ENCODE measurements around the gene RPP25L.
"Not testable (repeated sequence)": the region's sequence is repeated elsewhere in the genome, so short reads cannot be mapped to it uniquely, and the experiment has no call there.

RPP25L gene, protein sequence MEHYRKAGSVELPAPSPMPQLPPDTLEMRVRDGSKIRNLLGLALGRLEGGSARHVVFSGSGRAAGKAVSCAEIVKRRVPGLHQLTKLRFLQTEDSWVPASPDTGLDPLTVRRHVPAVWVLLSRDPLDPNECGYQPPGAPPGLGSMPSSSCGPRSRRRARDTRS

DNA sequence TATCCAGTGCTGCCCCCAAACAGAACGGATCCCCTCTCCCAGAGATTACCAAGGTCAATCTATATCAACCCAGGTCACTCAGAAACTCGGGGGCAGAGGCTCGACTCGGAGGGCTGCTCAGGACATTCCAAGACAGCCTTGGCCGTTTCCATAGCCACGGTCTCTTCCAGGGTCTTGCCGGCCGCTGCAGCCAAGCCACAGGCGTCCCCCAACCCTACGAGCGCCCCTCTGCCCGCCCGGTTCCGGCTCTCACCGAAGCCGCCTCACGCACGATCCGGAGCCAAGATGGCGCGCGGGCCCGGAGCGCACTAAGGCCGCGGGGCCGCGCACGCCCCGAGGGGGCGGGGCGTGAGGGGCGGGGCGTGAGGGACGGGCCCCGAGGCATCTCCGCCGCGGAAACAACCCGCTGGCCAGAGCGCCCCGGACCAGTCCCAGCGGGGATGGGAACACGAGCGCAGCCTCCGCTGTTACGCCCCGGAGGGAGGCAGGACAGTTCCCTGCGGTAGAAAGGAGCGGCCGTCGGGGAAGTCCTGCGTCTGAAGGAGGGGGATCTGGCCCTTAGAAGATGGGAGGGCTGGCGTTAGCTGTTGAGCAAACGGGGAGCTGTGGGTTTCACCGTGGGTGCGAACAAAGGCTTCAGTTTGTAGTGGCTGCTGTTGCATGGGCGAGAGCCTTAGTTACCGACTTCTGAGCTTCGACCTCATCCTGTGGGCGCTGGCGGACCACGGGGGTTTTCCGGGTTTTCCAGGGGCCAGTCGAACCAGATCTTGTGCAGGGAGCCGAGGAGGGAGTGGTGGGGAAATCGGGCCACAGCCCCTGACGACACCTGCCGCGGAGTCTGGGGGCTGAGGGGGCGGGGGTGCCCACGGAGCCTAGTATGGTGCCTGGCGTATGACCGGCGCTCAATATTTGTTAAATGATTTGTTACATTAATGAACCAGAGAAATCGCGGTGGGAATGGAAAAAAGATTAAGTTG is at the start of gene RPP25L:
RPP25L (minus strand) TSS at position 287 of the 977 bp plus-strand sequence. CDS start 801 bp downstream, outside the sequence.
- DNase-seq, result peak; percentile 90

DNA sequence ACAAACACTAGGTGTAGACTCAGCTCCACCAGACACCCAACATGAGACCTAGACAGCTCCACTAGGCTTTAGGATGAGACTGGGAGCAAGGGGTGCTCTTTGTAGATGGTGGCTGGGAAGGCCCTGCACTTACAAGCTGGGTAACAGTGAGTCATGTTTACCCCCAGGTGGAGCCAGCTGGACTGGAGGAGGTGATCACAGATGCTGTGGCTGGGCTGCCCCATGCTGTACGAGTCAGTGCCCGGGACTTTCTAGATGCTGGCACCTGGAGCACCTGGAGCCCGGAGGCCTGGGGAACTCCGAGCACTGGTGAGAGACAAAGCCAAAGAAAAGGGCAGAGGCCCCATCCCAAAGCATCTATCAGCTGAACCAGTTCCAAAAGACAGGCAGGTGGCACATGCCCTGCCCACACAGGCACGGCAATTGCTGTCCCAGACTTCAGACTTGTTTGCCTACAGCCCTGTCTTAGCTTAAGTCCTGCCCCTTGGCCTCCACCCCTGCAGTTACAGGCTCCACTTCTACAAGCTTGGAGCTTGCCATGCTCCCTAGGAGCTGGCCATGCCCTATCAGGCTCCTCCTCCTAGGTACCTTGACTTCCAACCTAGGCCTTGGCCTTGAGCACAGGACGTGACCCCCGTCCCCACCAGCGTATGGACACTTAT is 47.8 kb upstream of the RPP25L start:
- DNase-seq, result no peak

DNA sequence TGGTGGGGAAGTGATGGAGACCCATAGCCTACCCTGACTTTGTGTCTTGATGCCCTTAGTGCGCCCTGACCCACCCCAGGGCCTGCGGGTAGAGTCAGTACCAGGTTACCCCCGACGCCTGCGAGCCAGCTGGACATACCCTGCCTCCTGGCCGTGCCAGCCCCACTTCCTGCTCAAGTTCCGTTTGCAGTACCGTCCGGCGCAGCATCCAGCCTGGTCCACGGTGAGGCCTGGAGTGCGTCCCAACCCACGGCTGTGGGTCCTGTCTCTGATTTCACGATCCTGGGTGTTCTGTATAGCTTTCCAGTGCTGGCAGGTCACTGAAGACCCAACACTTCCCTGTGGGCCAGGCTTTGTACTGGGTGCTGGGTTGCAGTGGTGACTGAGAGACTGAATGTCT is 46.6 kb upstream of the RPP25L start:
- no peak for DNase-seq

DNA sequence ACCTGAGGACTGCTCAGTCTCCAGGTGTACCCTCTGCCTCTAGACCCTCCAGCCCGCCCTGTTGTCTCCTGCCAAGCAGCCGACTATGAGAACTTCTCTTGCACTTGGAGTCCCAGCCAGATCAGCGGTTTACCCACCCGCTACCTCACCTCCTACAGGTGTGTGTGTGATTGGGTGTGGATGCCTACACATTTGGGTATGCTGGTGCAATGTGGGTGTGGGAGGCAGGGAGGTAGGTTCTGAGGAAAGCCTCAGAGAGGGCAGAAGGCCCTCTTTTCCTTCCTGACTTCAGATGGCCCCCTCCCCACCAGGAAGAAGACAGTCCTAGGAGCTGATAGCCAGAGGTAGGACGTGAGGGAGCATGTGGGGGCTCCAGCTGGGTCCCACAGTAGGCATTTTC is 45.1 kb upstream of the RPP25L start:
- no peak for DNase-seq

DNA sequence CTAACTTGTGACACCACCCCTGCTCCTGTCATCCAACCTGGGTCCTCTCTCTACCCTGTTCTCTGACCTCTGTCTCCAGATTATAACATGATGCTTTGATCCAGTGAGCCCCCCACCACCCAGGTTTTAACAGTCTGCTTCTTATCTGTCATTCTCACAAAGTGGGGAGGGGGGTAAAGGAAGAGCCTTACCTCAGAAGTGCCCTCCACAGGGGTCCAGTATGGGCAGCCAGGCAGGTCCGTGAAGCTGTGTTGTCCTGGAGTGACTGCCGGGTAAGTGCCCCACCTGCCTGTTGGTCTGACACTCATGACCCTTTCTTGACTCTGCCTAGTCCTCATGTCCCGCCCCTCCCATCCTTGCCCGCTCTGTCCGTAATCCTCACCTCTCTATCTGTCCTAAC is 43.5 kb upstream of the RPP25L start:
- DNase-seq, result no peak

DNA sequence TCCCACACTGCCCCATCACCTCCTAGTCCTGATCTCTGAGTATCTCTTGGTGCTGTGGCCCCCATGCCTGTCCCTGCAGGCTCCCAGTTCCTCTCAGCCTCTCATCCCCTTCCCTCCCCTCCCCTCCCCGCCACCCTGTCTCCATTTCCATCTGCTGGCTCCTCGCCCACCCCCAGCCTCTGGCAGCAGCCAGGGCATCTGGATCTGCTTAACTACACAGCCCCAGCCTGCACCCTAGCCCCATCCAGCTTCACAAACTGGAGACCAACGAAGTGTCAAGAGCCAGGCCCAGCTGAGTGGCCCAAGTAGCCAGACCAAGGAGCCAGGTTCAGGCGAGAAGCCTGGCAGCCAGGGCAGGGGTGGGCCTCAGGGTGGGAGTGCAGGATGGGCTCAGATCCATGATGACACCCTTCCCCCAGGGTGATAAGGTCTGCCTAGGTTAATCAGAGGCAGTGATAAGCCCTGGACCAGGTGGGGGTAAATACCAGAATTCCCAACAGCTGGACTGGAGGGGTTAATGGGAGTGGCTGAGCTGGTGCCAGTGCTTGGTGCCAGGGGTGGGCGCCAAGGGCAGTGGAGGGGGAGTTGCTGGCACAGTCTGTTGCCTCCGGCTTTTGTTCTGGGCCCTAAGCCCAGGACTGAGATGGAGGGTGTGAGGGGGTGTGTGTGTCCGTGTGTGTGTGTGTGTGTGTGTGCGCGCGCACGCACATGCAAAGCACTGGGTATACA is 42.6 kb upstream of the RPP25L start:
- DNase-seq, result no peak

DNA sequence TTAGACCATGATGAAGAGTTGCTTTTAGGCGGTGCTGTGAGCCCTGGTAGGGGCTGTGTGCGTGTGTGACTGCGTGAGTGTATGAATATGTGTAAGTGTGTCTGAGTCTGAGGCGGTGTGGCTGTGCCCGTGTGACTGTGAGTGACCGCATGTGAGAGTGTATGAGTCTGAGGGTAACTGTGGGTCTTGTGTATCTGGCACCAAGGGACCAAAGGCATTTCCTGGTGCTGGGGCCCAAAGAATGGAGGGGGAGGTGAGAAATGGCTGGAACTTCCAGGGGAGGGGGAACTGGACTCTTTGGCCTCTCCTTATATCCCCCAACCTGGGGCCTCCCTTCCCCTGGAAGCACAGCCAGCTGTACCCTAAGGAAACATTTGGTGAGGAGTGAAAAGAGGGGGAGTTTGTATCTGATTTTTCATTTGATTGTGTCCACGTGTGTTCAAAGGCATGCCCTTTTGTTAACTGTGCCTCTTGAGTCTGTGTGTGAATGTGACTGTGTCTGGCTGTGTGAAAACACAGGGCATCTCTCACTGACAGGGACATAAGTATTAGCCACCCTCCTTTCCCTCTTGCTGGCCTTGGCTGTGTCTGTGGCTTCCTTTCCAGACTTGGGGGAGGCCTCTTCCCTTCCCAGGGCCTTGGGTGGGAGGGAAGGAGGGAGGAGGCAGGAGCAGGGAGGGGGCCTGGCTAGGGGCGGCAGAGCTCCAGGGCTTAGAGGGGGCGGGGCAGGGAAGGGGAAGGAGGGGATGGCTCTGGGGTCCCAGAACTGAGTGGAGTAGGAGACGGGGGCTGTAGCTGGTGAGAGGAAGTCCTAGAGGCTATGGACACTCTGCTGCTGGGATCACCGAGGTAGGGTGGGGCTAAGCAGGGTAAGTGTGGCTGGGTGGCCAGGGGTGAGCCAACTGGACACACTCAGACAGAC is 41.5 kb upstream of the RPP25L start:
- DNase-seq, result no peak

DNA sequence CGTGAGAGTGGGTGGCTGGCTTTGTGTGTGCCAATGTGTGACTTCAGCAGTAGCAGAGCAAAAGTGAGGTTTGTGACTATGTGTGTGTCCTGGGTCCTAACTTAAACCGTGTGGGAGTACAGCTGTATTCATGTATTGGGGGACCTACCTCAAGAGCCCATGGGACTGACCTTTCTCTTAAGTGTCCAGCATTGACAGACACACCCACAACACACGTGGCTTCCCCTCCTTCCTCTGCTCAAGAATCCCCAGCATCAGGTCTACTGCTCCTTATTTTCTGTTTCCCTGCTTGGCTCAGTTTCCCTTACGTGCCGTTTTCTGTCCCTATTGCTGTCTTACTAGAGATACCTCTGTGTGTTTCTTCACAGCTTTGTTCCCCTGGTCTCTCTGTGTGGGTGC is 40.7 kb upstream of the RPP25L start:
- no peak for DNase-seq

DNA sequence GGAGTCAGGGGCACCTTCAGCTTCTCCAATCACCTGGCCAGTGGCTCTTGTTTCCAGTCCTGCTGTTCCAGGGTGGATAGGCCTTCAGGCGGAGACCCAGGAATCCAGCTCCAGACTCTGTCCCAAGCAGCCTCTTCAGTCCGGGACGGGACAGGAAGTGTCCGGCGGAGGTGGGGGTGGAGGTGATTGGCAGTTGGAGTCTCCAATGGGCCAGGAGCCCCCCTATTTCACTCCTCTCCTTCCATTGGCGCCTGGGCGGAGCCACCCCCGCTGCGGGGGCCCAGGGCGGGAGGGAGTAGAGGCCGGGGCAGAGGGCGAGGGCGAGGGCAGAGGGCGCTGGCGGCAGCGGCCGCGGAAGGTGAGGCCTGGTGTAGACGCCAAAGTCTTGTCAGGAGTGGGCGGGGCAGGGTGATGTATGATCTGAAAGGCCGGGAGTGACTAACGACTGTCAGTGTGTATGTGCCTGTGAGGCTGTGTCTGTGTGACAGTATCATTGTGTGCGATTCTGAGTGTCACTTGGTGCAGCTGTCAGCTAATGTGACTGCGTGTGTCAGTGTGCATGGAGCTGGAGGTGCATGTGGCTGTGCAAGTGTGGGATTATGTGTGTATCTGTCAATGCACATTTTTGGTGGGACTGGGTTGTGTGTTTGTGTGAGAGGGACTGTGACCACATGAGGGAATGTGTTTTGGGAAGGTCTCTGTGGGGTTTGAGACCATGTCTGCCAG is 40.1 kb upstream of the RPP25L start, which contains the start of gene IL11RA:
IL11RA (plus strand) TSS at position 310 of the 726 bp plus-strand sequence. CDS start 3,033 bp downstream, outside the sequence.
- DNase-seq, result peak; percentile 59

DNA sequence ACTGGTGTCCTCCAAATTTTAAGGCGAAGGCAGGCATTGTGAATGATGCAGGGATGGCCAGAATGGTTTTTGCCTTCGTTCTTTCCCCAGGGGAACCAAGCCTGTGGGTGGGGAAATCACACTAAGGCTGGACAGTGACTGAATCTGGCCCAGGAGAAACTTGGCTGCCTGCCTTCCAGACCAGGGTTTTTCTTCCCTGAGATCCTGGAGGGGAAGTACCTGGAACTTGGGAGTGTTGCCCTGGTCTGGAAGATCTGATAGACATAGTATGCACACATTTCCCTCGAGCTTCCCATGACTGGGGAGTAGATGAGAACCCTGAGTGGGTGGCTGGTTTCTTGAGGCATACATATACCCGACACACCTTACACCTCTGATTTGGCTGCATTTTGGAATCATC is 39.4 kb upstream of the RPP25L start:
- no peak for DNase-seq

DNA sequence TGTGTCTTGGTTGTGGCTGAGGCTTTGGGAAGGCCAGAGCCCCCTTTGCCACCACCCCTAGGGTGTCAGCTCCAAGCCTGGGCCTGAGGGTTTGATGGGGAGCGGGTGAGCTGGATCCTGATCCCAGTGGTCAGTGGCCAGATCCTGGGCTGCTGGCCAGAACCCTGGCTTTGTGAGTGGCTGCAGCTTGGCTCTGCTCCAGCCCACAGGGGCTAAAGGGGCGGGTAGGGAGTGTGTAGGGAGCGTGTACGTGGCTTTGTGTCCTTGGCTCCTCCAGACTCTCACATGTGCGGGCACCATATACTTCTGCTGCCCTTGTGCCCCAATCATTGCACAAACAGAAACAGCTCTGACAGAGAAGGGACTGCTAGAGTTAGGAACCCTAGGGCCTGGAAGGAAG is 38.9 kb upstream of the RPP25L start:
- DNase-seq, result no peak

DNA sequence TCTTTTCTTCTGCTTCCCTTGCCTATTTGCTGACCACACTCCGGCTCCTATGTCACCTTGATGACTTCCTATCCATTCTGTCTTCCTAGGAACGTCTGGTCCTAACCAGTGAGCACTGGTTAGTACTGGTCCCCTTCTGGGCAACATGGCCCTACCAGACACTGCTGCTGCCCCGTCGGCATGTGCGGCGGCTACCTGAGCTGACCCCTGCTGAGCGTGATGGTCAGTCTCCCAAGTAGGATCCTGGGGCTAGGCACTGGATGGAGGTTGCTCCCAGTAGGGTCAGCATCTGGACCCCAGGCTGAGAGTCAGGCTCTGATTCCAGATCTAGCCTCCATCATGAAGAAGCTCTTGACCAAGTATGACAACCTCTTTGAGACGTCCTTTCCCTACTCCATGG is 36.8 kb upstream of the RPP25L start:
- no peak for DNase-seq

DNA sequence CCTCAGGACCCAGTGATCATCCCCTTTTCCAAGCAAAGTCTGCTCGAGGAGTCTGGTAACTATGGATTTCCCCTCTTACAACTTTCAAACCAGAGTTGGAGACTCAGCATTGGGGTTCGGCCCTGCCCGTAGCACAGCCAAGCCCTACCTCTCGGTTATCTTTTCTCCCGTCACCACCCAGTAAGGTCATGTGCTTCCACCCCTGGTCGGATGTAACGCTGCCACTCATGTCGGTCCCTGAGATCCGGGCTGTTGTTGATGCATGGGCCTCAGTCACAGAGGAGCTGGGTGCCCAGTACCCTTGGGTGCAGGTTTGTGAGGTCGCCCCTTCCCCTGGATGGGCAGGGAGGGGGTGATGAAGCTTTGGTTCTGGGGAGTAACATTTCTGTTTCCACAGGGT is 35.8 kb upstream of the RPP25L start:
- DNase-seq, result peak; percentile 36

DNA sequence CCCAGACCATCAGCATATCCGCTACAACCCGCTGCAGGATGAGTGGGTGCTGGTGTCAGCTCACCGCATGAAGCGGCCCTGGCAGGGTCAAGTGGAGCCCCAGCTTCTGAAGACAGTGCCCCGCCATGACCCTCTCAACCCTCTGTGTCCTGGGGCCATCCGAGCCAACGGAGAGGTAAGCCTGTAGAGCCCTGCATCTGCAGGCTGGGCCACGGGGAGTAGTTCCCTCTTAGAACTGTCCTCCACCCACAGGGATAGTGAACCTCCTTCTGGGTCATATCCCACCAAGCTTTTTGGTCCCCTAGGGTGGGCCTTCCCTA is 35.1 kb upstream of the RPP25L start:
- DNase-seq, result no peak

DNA sequence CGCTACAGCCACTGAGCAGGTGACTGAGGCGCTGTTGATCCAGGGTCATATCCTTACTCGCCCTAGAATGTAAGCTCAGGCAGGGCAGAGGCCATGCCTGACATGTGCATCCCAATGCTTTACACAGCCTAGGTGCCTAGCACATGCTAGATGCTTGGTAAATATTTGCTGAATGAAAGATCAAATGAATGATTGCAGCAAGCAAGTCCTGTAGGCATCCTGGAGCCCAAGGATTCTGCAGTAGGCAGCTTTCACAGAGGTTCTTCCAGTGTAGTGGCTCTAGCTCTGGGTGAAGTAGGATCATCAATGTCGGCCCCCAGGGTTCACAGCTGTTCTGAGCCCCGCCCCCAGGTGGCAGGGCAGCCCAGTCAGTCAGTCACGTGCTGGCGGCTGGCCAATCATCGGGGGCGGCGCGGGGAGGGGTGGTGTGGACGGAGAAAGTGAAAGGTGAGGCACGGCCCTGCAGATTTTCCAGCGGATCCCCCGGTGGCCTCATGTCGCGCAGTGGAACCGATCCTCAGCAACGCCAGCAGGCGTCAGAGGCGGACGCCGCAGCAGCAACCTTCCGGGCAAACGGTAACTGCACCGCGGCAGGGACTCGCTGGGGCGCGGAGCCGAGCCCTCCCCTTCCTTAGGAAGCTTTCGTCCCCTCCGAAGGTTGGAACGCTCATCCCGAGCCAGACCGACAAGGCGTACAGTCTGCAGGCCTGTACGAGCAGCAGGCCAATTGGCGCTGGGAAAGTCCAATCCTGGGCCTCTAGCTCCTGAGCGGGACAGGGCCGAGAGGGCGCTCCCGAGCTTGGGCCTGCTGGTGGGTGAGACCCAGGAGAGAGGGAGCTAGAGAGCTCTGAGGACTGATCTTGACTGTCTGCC is 34.5 kb upstream of the RPP25L start, which contains the start of gene GALT:
GALT (plus strand) TSS at position 465 of the 873 bp plus-strand sequence; CDS start at position 495, 30 bp downstream.
- DNase-seq, result peak; percentile 97

DNA sequence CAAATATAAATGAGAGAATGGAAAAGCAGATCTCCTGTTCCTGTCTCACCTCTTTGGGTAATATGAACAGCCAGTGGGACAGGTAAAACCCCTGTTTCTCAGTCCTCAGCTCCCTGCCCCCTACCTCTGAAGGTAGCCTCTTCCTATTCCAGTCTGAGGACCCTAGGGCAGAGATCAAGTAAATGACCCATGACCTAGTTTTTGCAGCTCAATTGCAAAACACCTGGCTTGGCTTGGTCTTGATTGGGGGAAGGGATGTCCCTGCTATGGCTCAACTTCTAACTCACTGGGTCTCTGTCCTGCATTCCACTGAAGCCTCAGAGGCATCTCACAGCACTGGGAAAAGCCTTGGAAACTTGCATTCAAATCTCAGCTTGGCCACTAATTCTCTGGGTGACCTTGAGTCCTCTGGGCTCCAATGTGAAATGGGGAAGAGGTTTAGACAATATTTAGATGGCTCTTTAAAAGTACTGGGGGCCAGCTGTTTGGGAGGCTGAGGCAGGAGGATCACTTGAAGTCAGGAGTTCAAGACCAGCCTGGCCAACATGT is 32.9 kb upstream of the RPP25L start:
- DNase-seq, result no peak

DNA sequence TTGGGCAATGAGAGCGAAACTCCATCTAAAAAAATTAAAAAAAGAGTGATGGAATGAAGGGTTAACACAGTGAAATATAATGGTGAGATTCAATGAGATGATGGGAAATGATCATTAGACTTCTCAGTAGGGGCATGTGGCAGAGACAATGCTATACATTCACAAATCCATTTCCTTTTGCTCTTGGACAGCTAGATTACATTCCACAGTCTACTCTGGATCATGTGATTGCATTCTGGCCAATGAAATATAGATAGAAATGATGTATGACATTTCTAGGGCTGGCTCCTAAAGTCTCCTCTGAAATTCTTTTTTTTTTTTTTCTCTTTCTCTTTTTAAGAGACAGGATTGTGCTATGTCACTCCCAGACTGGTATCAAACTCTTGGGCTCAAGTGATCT is 30.8 kb upstream of the RPP25L start:
- no peak for DNase-seq

DNA sequence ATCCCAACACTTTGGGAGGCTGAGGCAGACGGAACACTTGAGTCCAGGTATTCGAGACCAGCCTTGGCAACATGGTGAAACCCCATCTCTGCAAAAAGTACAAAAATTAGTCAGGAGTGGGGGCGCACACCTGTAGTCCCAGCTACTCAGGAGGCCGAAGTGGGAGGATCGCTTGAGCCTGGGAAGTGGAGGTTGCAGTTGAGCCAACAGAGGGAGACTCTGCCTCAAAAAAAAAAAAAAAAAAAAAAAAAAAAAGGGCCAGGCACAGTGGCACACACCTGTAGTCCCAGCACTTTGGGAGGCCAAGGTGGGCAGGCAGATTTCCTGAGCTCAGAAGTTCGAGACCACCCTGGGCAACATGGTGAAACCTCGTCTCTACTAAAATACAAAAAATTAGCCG is 27.4 kb upstream of the RPP25L start:
- DNase-seq, result not testable (repeated sequence)

DNA sequence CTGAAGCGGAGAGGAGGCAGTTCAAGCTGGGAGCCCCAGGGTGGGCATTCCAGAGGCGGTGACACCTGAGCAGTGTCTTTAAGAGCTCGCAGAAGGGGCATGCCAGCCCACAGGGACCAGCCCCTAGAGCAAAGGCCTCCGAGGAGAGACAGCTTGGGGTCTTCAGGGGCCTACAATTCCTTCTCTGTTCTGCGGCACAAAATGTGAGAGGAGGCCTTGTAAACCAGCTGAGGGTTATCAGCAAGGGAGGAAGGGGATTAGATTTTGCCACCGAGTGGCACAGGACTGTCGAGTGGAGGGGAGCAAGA is 26.2 kb upstream of the RPP25L start:
- no peak for DNase-seq

Measured in activated CD4-positive, alpha-beta T cell treated with anti-CD3 and anti-CD28 coated beads, Interleukin-2, Interleukin-6, amounts not matched to agents 100 ng/mL and 50 ng/mL, durations not matched to agents 16 hours and 8 hours (primary cell).